GM21381 (cell line): ENCODE results near the gene TCP11L1.
"Not testable (repeated sequence)": the region's sequence is repeated elsewhere in the genome, so short reads cannot be mapped to it uniquely, and the experiment has no call there.

Source experiments
- ATAC-seq: cut with Tn5 transposase; IDR thresholded peaks from one replicate; pipeline ENCODE4 v1.9.1; 2021; ENCODE audit warnings: mild to moderate bottlenecking, moderate library complexity; ENCODE audit not compliant: unreplicated experiment

The TCP11L1 gene

DNA sequence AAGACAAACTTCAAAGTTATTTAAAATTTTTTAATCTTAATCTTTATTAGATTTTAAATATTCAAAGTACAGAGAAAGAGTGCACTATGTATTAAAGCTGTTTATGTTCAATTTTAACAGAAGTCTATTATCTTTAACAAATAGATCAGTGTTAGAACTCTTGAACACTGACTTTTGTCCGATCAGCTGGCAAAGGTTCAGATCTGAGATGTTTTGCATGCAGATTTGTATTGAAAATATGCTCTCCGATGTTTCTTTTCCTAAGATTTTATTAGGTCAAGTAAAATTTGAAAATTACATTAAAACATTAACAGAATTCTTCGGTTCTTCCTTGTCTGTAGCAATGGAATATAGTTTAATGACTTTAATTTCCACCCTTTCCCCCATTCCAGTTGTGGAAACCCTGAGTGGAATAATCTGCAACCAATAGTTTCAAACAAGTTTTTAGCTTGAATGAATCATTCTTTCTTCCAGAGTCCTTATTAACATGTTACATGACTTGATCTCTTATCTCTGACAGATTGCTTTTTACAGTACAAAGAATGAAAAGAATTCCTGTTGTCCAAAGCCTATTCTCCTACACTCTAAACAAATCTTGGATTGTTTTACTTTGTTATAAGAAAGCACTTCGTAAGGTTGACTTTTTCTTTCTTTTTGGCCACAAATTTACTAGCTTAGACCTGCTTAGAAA lies 11.4 kb upstream of the TCP11L1 start:
- ATAC-seq: no peak

DNA sequence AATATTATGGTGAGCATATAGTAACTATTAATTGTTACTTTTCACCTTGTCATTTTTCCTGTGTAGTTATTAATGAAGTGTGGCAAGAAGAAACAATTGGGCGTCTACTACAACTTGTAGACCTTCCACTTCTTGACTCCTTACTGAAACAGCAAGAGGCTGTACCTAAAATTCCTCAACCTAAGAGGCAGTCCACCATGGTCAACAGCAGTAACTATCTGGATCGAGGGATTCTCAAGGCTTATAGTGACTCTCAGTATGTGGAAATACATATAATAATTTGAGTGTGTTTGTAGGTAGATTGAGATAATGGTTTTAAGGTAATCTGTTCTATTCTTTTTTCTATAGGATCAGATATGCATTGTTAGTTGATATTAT lies 10.8 kb upstream of the TCP11L1 start:
- no peak for ATAC-seq

DNA sequence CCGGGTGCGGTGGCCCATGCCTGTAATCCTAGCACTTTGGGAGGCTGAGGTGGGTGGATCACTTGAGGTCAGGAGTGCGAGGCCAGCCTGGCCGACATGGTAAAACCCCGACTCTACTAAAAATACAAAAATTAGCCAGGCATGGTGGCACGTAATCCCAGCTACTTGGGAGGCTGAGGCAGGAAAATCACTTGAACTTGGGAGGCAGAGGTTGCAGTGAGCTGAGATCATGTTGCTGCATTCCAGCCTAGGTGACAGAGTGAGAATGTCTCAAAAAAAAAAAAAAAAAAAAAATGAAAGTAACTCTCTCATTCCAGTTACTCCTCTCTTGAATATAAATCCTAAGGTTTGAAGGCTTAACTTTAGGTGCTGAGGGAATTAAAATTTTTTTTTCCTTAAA lies 10.2 kb upstream of the TCP11L1 start:
- not testable (repeated sequence) for ATAC-seq

DNA sequence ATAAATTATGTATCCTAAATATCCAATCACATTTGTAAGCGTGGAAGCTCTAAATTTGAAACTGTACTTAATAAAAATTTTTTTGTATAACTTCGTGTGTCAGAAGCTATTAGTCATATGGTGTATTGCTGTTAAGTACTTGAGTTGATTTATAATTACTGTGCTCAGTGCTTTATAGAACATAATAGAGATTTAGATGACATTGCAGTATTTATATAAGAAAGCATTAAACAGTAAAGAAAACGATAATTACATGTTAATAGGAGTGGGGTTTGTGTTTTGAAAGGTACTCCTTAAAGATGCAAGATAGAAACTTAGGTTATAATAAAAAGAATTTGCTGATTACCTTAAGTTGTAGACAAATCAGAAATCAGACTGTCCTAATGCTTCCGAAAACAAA lies 5.9 kb upstream of the TCP11L1 start:
- ATAC-seq: no peak

DNA sequence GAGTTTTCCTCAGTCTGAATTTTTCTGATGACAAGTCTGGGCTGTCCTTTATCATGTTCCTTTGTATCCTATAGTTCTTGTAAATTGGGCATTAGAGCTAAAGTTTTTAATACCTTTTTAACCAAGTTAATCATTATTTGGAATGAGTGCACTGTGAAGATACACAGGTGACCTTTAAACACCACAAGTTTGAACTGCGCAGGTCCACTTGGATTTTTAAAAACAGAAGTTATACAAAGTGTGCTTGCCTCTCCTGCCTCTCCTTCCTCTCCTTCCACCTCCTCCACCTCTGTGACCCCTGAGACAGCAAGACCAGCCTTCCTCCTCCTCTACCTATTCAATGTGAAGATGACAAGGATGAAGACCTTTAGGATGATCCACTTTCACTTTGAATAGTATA lies 4.4 kb upstream of the TCP11L1 start:
- ATAC-seq: no peak

DNA sequence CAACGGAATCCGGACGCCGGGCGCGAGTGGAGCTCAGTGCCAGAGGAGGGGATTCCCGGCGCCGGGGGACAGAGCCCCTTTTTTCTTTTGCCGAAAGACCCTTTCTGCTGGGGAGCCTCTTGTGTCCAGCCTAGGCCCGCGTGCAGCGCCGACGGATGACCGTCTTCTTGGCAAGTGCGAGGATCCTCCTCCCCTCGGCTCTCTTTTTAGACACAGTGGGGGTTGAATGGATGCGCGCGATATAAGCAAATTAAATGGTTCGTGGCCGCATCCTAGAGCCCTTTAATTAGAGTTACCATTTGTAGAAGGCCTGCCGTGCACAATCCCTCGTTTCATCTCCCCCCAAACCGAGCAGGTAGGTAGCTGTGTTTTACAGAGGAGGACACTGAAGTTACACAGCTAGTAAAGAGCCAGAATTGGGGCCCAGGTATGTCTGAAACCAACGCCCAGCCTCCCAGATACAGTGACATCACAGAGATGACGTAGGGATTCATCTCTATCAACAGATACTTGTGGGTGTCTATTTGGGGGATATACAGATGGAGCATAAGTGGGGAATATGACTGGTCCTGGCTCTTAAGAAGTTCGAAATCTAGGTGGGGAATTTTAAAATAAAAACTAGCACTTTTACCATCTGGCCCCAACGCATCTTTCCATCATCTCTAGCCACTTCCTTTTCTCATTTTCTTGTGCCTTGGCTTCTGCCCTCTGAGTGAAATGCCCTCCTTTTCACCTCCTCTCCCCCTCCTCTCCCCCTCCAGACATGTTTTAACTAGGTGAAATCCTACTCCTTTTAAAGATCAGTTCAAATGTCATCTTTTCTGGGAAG lies 875 bp downstream of the TCP11L1 start:
- ATAC-seq: peak; percentile 26

DNA sequence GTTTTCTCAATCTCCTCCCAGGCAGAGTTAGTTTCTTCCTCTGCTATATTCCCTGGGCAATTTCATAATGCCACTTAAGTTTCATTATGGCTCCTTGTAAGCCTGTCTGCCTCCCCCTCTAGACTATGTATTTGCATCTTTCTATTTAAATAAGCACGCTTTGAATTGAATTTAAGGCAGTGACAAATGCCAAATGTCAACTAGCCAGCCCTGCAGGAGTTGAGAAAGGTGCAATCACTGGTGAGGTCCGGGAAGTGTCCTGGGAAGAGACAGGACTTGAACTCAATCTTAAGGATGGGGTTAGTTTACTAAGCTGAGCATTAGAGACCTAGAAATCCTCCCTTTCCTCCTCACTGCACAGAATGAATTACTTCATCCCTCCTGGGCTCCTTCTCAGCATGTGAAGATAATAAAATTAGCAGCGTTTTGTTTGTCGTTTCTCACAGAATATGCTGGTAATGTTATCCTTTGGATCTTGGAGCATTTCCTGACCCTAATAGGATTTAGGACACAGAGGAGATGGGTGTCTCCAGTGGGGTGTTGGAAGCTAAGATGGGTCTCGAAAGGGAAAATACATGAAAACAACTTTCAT lies 1.6 kb downstream of the TCP11L1 start:
- no peak for ATAC-seq

DNA sequence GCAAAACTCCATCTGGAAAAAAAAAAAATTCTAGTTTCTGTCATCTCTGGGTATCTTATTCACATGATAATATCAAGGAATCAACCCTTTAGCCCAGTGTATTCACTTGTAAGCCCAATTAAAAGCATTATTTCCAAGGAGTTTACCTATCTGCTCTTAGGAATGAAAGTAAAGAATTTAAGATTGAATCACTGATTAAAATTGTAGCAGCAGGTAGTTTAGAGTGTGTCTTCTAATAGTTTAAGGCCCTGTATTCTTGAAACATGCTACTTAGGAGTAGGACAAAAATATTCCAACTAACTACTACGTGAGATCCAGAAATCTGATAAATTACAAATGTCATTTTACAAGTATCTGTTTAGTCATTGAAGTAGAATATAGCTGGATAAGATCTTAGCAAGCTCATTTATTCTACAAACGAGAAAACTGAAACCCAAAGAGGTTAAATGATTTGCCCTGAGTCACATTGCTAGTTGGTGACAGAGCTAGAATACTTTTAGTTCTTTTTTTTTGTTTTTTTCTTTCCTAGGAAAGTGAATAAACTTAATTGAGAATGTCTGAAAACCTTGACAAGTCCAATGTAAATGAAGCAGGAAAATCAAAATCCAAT lies 4.0 kb downstream of the TCP11L1 start:
- ATAC-seq: no peak

DNA sequence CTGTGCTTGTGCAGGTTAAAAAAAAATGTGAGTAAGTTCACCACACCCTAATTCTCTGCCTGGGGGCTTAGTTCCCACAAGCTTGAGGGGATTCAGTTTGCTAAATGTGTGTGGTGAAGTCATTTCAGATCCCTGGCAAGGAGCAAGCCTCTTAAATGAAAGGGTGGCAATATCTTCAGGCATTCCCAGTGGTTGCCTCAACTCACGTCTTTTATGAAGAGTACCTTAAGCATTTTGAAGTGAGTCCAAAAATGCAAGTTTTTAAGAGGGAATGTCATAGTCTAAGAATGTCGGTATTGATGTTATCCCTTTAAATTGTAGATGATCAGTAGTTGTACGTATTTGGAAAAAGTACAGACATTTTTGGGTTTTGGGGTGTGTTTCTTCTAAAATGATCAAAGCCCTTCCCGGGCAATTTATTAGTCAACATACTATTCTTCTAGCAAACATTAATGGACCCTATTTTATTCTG lies 4.9 kb downstream of the TCP11L1 start:
- no peak for ATAC-seq

DNA sequence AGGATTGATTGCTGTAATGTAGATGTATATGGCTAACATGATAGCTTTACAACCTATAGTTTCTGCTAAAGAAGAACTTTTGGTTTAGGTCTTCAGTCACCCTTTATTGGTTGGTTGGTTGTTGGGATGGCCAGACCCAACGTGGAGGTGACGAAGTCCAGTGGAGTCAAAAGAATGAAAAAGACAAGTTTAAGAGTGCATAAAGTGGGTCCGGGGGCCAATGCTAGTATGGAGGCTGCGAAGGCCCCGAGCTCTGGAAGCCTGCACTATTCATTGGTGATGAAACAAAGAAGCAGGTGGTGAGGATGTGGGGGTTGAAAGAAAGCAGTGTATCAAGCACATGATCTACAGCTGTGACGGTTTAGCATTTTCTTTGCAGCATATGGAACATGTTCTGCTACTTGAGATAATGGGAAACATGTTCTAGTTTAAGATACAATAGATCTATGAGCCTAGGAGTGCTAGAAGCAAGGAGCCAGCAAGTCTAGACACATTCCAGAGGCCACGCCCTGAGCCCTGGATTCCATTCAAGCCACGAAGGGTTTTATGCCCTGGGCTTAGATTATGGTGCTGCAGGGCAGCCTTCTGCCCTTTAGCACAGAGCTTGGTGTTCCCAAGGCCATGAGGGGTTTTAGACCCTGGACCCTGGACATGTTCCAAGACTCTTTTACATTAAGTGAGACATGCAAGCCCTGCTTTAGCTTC lies 6.3 kb downstream of the TCP11L1 start:
- ATAC-seq: no peak

DNA sequence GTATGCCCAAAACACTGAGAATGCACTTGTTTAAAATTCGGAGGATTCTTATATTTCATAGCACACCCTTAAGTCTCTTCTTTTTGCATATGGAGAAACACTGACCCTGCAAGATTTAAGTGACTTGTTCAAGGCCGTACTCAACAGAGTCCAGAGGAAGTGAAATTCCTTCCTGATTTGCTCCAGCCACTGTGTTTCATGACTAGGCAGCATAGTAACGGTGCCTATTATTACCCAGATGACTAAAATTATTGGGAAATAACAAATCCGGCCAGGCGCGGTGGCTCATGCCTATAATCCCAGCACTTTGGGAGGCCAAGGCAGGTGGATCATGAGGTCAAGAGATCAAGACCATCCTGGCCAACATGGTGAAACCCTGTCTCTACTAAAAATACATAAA lies 9.3 kb downstream of the TCP11L1 start:
- not testable (repeated sequence) for ATAC-seq

DNA sequence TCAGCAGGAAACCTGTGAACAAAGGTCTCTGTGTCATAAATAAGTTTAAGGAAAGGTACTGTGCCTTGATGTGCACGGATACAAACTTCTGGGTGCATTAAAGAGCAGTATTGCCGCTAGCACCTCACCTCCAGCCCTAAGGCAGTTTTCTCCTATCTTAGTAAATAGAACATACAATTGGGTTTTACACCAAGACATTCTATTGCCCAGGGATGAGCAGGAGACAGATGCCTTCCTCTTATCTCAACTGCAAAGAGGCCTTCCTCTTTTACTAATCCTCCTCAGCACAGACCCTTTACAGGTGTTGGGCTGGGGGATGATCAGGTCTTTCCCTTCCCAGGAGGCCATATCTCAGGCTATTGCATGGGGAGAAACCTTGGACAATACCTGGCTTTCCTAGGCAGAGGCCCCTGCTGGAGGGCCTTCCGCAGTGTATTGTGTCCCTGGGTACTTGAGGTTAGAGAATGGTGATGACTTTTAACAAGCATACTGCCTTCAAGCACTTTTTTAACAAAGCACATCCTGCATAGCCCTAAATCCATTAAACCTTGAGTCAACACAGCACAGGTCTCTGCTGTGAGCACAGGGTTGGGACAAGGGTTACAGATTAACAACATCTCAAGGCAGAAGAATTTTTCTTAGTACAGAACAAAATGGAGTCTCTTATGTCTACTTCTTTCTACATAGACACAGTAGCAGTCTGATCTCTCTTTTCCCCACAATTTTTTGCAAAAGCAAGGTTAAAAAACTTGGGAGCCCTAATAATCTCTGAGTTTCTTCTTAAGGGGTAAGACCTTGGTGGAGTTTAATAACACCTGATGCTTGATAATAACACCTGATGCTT lies 10.4 kb downstream of the TCP11L1 start:
- not testable (repeated sequence) for ATAC-seq

DNA sequence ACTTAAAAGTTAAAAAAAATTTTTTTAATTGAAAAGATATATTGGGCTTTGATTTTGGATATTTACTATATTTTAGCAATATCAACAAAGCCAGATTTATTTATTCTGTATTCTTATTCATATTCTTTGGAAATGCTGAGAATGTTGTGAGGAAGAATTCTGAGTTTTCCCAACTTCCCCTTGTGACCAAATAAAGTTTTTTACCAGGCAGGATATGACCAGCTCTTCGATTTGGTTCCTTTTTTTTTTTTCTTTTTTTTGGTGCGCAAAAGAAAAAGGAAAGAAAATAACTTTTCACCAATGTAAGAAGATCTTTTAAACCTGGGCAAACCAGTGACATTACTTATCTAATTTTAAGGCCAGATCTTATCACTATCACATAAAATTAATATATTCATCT lies 12.9 kb downstream of the TCP11L1 start:
- no peak for ATAC-seq

DNA sequence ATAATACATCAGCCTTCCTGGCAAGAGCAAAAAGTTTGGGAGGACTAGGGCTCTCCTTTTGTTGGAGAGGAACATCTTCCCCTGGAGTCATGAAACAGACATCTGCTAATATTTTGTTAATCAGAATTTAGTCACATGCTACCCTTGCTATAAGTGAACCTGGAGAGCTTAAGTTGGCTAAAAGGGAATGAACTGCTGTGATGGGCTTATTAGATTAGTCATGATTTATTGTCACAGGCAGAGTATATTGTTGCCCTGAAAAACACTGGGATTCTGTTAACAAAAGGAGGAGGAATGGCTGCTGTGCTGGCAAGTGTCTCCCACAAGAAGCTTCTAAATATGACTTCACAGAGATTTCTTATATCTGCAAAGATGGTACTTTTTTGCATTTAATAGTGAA lies 16.0 kb downstream of the TCP11L1 start:
- no peak for ATAC-seq

DNA sequence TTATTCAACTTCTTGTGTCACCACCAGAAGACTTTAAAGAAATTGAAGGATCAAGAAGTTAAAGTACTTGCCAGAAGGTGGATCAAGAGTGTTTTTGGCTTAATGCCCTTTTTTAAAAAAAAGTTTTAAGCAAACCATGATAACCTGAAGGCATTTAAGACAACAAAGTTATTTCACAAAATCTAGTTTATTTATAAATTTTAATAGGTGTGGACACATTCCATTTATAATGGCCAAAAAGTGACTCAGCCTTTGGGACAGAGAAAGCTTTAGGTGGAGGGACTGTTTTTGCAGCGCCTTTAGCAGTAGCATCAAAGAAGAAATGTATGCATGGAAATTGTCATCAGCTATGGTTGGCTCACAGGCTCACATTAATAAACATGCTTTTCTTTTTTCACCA lies 17.9 kb downstream of the TCP11L1 start:
- no peak for ATAC-seq

DNA sequence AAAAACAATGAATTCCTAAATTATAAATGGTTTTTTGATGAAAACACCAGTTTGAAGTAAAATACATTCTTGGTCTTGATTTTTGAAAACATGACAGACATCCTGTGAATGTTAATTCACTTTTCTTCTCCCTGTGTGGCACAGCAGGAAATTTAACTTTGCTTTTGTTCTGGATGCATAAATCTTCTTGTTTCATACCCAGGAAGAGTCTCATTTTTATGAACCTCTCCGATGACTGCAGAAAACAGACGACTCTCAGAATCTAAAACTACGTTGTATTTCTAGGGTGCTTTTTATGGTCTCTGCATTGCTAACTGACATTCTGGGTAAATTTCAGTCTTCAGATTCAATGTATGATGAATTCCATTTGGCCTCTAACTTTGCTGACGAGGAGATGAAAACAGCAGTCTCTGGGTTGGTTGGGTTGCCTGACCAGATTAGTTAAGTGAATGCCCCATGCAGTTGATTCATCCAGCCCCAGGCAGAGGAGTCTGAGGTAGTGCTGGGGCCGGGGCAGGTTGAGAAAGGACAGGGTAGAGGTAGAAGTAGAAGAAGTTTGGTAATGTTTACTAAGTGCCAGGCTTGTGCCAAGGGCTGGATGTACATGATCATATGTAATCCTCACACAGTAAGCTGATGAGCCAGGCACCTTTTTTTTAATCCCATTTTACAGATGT lies 20.1 kb downstream of the TCP11L1 start:
- no peak for ATAC-seq

DNA sequence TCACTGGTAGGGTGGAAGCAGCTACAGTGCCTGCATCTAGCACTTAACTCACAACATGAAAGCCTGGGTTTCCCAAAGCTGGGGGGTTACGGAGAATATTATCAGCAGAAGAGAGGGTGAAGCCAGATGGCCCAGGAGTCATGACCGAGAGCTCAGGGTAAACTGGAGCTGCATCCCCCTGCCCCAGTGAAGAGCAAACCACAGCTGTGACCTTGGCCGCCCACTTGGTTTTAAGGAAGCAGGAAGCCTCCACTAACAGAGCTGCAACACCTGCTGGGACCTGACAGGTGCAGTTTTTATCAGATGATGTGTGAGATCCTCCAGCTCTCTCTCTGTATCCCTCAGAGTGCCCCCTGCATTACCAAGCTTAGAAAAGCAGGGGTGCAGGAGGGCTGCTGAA lies 20.9 kb downstream of the TCP11L1 start:
- ATAC-seq: no peak

DNA sequence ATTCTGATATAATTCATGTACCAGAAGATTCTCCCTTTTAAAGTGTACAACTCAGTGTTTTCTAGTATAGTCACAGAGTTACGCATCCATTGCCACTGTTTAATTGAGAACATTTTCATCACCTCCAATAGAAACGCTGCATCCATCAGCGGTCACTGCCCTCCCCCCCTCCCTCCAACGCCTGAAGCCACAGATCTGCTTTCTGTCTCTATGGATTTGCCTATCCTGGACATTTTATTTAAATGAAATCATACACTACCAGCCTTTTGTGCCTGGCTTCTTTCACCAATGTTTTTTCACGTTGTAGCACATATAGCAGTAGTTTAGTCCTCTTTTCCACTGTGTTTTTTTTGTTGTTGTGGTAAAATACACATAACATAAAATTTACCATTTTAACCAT lies 22.8 kb downstream of the TCP11L1 start:
- ATAC-seq: no peak

DNA sequence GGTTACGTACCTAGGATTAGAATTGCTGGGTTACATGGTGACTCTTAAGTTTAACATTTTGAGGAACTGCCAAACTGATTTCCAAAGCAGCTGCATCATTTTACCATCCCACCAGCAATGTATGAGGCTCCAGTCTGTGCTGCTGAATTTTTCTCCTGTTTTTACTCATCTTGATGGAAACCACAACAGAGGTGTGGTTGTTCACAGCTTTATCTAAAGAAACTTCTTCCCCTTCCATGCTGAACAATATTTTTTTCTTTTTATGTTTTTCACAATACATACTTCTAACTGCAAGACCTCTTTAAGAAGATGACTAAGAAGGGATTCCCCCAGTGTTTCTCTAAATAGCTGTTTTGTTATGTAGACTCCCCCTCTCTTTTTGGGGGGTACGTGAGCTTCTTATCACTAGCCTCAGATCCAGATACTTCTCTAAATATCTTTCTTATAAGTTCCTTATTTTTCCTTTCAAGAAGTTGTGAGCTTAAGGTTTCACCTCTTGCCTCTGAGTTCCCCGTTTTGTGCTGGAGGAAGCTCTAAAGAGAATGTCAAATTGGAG lies 24.0 kb downstream of the TCP11L1 start:
- ATAC-seq: peak; percentile 41
